GM12892 (cell line): ENCODE measurements around the gene MRPL10.

ENCODE experiments used
- POLR2A ChIP-seq: IDR thresholded peaks from 2 replicates; pipeline ENCODE4 v1.6.1; 2011; ENCODE audit warnings: low read depth, low read length, control low read depth
- POLR2AphosphoS5 ChIP-seq: IDR thresholded peaks from 2 replicates; pipeline ENCODE4 v1.6.1; 2011; ENCODE audit warnings: low read depth, low read length, control low read depth
- TAF1 ChIP-seq: IDR thresholded peaks from 2 replicates; pipeline ENCODE4 v1.6.1; 2011; ENCODE audit warnings: low read depth, mild to moderate bottlenecking, control low read depth, low read length, borderline replicate concordance

DNA sequence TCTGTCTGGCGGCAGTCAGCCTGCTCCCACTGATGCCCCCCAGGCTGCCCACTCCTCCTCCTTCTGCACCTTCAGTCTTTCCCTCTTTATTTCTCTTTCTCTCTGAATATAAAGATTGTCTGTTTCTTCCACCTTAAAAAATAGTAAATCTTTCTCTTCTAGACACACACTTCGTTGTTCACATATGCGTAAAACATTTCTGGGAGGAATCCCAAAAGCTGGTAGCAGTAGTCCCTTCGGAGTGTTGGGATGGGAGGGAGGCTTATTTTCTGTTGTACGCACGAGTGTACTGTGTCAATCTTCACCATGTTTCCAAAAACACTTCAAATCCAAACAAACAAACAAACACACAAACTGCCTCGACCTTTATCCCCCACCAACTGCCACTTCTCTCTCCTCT, 19.6 kb downstream of the MRPL10 start:
- TF ChIP-seq POLR2AphosphoS5, result no peak
- TF ChIP-seq POLR2A, result no peak
- TF ChIP-seq TAF1, result no peak
